ENCODE results near the gene GSN. TPM values are rescaled to one million over a fixed set of nuclear protein-coding genes. Genes with fewer than 3 reads are reported as not detected.

Gene GSN
- total and polyA plus RNA-seq, 2 of the 13 experiments (the other 11 are each of a cell fraction or from before 2014, with no cell fraction given) = 294 to 307 TPM

GRCh38 chr9:121322737-121323448 is 54.9 kb downstream of the GSN start (continued):
- TF ChIP-seq ZNF431 (CRISPR knock-in tag; IDR thresholded peaks at IDR 0.05; ENCODE audit: borderline replicate concordance, low read depth) = no peak
- no peak for TF ChIP-seq KDM3A (CRISPR knock-in tag; IDR thresholded peaks at IDR 0.05; ENCODE audit: low read depth)
- TF ChIP-seq, protein P1, sequence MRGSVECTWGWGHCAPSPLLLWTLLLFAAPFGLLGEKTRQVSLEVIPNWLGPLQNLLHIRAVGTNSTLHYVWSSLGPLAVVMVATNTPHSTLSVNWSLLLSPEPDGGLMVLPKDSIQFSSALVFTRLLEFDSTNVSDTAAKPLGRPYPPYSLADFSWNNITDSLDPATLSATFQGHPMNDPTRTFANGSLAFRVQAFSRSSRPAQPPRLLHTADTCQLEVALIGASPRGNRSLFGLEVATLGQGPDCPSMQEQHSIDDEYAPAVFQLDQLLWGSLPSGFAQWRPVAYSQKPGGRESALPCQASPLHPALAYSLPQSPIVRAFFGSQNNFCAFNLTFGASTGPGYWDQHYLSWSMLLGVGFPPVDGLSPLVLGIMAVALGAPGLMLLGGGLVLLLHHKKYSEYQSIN (CRISPR knock-in tag; IDR thresholded peaks at IDR 0.05; ENCODE audit: borderline replicate concordance) = no peak
- peak; percentile 19; the same call in 1 of the 2 replicates for TF ChIP-seq SAP130 (CRISPR knock-in tag; IDR thresholded peaks at IDR 0.05; ENCODE audit: low read depth)
- no peak for TF ChIP-seq TEAD3 (CRISPR knock-in tag; optimal IDR thresholded peaks at IDR 0.05; ENCODE audit: borderline replicate concordance)
- TF ChIP-seq, protein P2, sequence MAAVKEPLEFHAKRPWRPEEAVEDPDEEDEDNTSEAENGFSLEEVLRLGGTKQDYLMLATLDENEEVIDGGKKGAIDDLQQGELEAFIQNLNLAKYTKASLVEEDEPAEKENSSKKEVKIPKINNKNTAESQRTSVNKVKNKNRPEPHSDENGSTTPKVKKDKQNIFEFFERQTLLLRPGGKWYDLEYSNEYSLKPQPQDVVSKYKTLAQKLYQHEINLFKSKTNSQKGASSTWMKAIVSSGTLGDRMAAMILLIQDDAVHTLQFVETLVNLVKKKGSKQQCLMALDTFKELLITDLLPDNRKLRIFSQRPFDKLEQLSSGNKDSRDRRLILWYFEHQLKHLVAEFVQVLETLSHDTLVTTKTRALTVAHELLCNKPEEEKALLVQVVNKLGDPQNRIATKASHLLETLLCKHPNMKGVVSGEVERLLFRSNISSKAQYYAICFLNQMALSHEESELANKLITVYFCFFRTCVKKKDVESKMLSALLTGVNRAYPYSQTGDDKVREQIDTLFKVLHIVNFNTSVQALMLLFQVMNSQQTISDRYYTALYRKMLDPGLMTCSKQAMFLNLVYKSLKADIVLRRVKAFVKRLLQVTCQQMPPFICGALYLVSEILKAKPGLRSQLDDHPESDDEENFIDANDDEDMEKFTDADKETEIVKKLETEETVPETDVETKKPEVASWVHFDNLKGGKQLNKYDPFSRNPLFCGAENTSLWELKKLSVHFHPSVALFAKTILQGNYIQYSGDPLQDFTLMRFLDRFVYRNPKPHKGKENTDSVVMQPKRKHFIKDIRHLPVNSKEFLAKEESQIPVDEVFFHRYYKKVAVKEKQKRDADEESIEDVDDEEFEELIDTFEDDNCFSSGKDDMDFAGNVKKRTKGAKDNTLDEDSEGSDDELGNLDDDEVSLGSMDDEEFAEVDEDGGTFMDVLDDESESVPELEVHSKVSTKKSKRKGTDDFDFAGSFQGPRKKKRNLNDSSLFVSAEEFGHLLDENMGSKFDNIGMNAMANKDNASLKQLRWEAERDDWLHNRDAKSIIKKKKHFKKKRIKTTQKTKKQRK (IDR thresholded peaks at IDR 0.05; ENCODE audit: low read length) = no peak
- TF ChIP-seq EP300 (IDR thresholded peaks at IDR 0.05; ENCODE audit: low read depth in 2 of 2, low read length in 2 of 2) = no peak
- TF ChIP-seq EP300 (CRISPR knock-in tag; IDR thresholded peaks at IDR 0.05; ENCODE audit: borderline replicate concordance) = no peak
- TF ChIP-seq ARNT (IDR thresholded peaks at IDR 0.05) = no peak
- TF ChIP-seq ZKSCAN5 (CRISPR knock-in tag; IDR thresholded peaks at IDR 0.05) = no peak
- TF ChIP-seq ZNF678 (CRISPR knock-in tag; IDR thresholded peaks at IDR 0.05) = no peak
- TF ChIP-seq, protein P3, sequence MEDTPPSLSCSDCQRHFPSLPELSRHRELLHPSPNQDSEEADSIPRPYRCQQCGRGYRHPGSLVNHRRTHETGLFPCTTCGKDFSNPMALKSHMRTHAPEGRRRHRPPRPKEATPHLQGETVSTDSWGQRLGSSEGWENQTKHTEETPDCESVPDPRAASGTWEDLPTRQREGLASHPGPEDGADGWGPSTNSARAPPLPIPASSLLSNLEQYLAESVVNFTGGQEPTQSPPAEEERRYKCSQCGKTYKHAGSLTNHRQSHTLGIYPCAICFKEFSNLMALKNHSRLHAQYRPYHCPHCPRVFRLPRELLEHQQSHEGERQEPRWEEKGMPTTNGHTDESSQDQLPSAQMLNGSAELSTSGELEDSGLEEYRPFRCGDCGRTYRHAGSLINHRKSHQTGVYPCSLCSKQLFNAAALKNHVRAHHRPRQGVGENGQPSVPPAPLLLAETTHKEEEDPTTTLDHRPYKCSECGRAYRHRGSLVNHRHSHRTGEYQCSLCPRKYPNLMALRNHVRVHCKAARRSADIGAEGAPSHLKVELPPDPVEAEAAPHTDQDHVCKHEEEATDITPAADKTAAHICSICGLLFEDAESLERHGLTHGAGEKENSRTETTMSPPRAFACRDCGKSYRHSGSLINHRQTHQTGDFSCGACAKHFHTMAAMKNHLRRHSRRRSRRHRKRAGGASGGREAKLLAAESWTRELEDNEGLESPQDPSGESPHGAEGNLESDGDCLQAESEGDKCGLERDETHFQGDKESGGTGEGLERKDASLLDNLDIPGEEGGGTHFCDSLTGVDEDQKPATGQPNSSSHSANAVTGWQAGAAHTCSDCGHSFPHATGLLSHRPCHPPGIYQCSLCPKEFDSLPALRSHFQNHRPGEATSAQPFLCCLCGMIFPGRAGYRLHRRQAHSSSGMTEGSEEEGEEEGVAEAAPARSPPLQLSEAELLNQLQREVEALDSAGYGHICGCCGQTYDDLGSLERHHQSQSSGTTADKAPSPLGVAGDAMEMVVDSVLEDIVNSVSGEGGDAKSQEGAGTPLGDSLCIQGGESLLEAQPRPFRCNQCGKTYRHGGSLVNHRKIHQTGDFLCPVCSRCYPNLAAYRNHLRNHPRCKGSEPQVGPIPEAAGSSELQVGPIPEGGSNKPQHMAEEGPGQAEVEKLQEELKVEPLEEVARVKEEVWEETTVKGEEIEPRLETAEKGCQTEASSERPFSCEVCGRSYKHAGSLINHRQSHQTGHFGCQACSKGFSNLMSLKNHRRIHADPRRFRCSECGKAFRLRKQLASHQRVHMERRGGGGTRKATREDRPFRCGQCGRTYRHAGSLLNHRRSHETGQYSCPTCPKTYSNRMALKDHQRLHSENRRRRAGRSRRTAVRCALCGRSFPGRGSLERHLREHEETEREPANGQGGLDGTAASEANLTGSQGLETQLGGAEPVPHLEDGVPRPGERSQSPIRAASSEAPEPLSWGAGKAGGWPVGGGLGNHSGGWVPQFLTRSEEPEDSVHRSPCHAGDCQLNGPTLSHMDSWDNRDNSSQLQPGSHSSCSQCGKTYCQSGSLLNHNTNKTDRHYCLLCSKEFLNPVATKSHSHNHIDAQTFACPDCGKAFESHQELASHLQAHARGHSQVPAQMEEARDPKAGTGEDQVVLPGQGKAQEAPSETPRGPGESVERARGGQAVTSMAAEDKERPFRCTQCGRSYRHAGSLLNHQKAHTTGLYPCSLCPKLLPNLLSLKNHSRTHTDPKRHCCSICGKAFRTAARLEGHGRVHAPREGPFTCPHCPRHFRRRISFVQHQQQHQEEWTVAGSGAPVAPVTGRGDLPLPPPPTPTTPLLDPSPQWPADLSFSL (CRISPR knock-in tag; IDR thresholded peaks at IDR 0.05) = no peak
- TF ChIP-seq ZNF501 (CRISPR knock-in tag; IDR thresholded peaks at IDR 0.05) = peak; percentile 67; the same call in 1 of the 2 replicates
- no peak for TF ChIP-seq GTF3A (CRISPR knock-in tag; conservative IDR thresholded peaks at IDR 0.05)
- TF ChIP-seq, protein P4, sequence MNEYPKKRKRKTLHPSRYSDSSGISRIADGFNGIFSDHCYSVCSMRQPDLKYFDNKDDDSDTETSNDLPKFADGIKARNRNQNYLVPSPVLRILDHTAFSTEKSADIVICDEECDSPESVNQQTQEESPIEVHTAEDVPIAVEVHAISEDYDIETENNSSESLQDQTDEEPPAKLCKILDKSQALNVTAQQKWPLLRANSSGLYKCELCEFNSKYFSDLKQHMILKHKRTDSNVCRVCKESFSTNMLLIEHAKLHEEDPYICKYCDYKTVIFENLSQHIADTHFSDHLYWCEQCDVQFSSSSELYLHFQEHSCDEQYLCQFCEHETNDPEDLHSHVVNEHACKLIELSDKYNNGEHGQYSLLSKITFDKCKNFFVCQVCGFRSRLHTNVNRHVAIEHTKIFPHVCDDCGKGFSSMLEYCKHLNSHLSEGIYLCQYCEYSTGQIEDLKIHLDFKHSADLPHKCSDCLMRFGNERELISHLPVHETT (CRISPR knock-in tag; conservative IDR thresholded peaks at IDR 0.05) = no peak
- TF ChIP-seq ZNF562 (CRISPR knock-in tag; IDR thresholded peaks at IDR 0.05; ENCODE audit: borderline replicate concordance) = no peak
- no peak for TF ChIP-seq KAT2B (IDR thresholded peaks at IDR 0.05; ENCODE audit: borderline replicate concordance, low read depth, low read length)
- TF ChIP-seq TAF15 (IDR thresholded peaks at IDR 0.05; ENCODE audit: low read depth, low read length, poor library complexity, severe bottlenecking) = no peak

Measured in HepG2 (cell line).